ENCODE data around the gene CYP51A1.

DNA sequence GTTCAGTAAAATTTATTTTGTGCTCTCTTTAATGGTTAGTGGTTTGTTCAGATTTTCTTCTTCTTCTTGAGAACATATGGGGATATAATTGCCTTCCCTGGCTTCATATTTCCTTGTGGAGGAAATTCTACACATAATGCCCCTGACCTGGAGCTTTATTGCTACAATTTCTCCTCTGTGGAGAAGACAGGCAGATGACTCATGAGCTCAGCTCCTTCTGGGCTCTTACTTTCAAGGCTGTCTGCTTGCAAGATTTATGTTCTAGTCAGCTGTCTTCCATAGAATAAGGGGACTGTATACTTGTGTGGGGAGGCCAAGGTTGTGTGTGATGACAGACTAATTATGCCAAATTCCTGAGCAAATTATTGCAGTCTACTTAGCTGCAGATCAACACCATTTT is 43.1 kb upstream of the CYP51A1 start:
- TF ChIP-seq, protein P1, sequence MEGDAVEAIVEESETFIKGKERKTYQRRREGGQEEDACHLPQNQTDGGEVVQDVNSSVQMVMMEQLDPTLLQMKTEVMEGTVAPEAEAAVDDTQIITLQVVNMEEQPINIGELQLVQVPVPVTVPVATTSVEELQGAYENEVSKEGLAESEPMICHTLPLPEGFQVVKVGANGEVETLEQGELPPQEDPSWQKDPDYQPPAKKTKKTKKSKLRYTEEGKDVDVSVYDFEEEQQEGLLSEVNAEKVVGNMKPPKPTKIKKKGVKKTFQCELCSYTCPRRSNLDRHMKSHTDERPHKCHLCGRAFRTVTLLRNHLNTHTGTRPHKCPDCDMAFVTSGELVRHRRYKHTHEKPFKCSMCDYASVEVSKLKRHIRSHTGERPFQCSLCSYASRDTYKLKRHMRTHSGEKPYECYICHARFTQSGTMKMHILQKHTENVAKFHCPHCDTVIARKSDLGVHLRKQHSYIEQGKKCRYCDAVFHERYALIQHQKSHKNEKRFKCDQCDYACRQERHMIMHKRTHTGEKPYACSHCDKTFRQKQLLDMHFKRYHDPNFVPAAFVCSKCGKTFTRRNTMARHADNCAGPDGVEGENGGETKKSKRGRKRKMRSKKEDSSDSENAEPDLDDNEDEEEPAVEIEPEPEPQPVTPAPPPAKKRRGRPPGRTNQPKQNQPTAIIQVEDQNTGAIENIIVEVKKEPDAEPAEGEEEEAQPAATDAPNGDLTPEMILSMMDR (conservative IDR thresholded peaks at IDR 0.05; ENCODE audit: low read depth, low read length) = no peak
- TF ChIP-seq EZH2 (IDR thresholded peaks at IDR 0.05; ENCODE audit: low read length, unreplicated experiment) (no peak), EZH2phosphoT487 (IDR thresholded peaks at IDR 0.05; ENCODE audit: borderline replicate concordance, low read length) (no peak)

All from PC-3 (cell line).